Measurements from ENCODE around the gene PRKCE.

Gene PRKCE

GRCh38 chr2:45723857-45724256, 72.4 kb downstream of the PRKCE start:
- DNase-seq = no peak

- DNase-seq = no peak
These were observed 72.9 kb downstream of the PRKCE start for GRCh38 chr2:45724335-45724734.

- DNase-seq = no peak
These were observed 74.3 kb downstream of the PRKCE start for GRCh38 chr2:45725731-45726130.

- no peak for DNase-seq
These were observed 74.7 kb downstream of the PRKCE start for GRCh38 chr2:45726188-45726587.

- DNase-seq = no peak
These were observed 77.0 kb downstream of the PRKCE start for GRCh38 chr2:45728458-45728942.

- no peak for DNase-seq
These were observed 78.5 kb downstream of the PRKCE start for GRCh38 chr2:45729753-45730512.

- no peak for DNase-seq
These were observed 79.7 kb downstream of the PRKCE start for GRCh38 chr2:45731141-45731540.

- DNase-seq = no peak
These were observed 81.0 kb downstream of the PRKCE start for GRCh38 chr2:45732436-45732835.

GRCh38 chr2:45732946-45733345, 81.5 kb downstream of the PRKCE start:
- DNase-seq = no peak

- no peak for DNase-seq
These were observed 82.9 kb downstream of the PRKCE start for GRCh38 chr2:45734336-45734735.

- no peak for DNase-seq
These were observed 83.5 kb downstream of the PRKCE start for GRCh38 chr2:45734952-45735351.

GRCh38 chr2:45736757-45737704, 85.6 kb downstream of the PRKCE start:
- DNase-seq = peak in 2 of 51 donors; percentile 45 to 86

GRCh38 chr2:45739796-45740485, 88.5 kb downstream of the PRKCE start:
- DNase-seq = no peak

GRCh38 chr2:45741161-45741850, 89.8 kb downstream of the PRKCE start:
- peak in 1 of 51 donors; percentile 11 for DNase-seq

- DNase-seq = no peak
These were observed 92.3 kb downstream of the PRKCE start for GRCh38 chr2:45743531-45744396.

GRCh38 chr2:45745231-45745630, 93.8 kb downstream of the PRKCE start:
- no peak for DNase-seq

- DNase-seq = no peak
These were observed 95.4 kb downstream of the PRKCE start for GRCh38 chr2:45746888-45747287.

GRCh38 chr2:45747363-45747762, 95.9 kb downstream of the PRKCE start:
- no peak for DNase-seq

- DNase-seq = peak in 1 of 51 donors; percentile 68
These were observed 96.8 kb downstream of the PRKCE start for GRCh38 chr2:45748239-45748638.

- no peak for DNase-seq
These were observed 98.5 kb downstream of the PRKCE start for GRCh38 chr2:45750001-45750400.
